HG03097 (cell line): ENCODE data around the gene FAM90A1.
"Not testable (repeated sequence)": the region's sequence is repeated elsewhere in the genome, so short reads cannot be mapped to it uniquely, and the experiment has no call there.

Experiments
- ATAC-seq: cut with Tn5 transposase; IDR thresholded peaks from one replicate; pipeline ENCODE4 v1.9.1; 2021; ENCODE audit not compliant: unreplicated experiment, low FRiP score

Gene FAM90A1

GRCh38 chr12:8179989-8180585, 47.3 kb downstream of the FAM90A1 start:
- not testable (repeated sequence) for ATAC-seq

GRCh38 chr12:8172911-8173310, 54.5 kb downstream of the FAM90A1 start:
- not testable (repeated sequence) for ATAC-seq
